GM12892 (cell line): ENCODE results near the gene MACC1.

Experiments
- POLR2AphosphoS5 ChIP-seq: IDR thresholded peaks from 2 replicates; pipeline ENCODE4 v1.6.1; 2011; ENCODE audit warnings: low read depth, low read length, control low read depth
- TAF1 ChIP-seq: IDR thresholded peaks from 2 replicates; pipeline ENCODE4 v1.6.1; 2011; ENCODE audit warnings: low read depth, mild to moderate bottlenecking, control low read depth, low read length, borderline replicate concordance

GRCh38 chr7:20235288-20235687 lies 18.1 kb upstream of the MACC1 start:
- no peak for TF ChIP-seq POLR2AphosphoS5
- no peak for TF ChIP-seq TAF1
